Activated naive CD4-positive, alpha-beta T cell treated with anti-CD3 and anti-CD28 coated beads for 36 hours (primary cell): ENCODE data around the gene OPN1SW. TPM values are rescaled to one million over a fixed set of nuclear protein-coding genes. Genes with fewer than 3 reads are reported as not detected.

Experiments used
- CTCF ChIA-PET: fragments of 350-600 bp; sonication (Branson Sonifier 250); formaldehyde crosslinking; loops from one replicate; lab custom pipeline; 2021; ENCODE audit warnings: antibody characterized with exemption; lab: Charles Lee
- DNase-seq: peaks from one replicate; pipeline ENCODE4 v3.0.0-alpha.2; 2020
- H3K27ac Mint-ChIP-seq: one replicate; pipeline ENCODE4 v1.8.0; 2021; ENCODE audit warnings: mild to moderate bottlenecking, mixed read lengths
- H3K27me3 Mint-ChIP-seq: one replicate; pipeline ENCODE4 v1.8.0; 2021; ENCODE audit warnings: low read depth, mixed read lengths
- H3K36me3 Mint-ChIP-seq: one replicate; pipeline ENCODE4 v1.8.0; 2021; ENCODE audit warnings: low read depth, mixed read lengths
- H3K4me1 Mint-ChIP-seq: one replicate; pipeline ENCODE4 v1.8.0; 2021; ENCODE audit warnings: low read depth, mixed read lengths
- H3K4me3 Mint-ChIP-seq: one replicate; pipeline ENCODE4 v1.8.0; 2021; ENCODE audit warnings: mild to moderate bottlenecking, moderate library complexity, mixed read lengths
- H3K9me3 Mint-ChIP-seq: one replicate; pipeline ENCODE4 v1.8.0; 2021; ENCODE audit warnings: mixed read lengths
- intact Hi-C: fragments of 100-400 bp; cut with micrococcal nuclease; formaldehyde crosslinking; loops from one replicate; pipeline ENCODE4 v1.15.1; 2023
- total RNA-seq, 2 experiments: library from RNA; stranded (reverse); gene quantifications; one replicate each; pipeline ENCODE4 v1.2.3, GENCODE V29; 2021

OPN1SW gene
- total RNA-seq, 2 experiments from 2014 or later = not detected

DNA sequence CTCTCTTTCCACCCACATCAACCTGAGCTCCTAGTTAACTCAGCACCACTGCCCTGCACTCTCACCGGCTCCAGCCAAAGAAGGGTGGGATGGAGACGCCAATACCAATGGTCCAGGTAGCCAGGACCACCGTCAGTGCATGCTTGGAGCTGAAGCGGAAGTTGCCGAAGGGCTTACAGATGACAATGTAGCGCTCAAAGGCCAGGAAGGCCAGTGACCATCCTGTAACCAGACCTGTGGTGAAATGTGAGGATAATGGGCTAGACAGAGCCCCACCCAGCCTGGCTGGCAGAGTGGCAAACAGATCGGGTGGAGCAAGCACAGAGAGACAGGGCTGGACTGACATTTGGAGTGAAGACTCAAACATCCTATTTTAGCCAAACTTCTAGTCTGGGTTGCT lies 673 bp downstream of the OPN1SW start:
- H3K4me3 Mint-ChIP-seq = no peak overlapping the region
- intact Hi-C loops = no loop called here

GRCh38 chr7:128774029-128774689 lies 1.4 kb downstream of the OPN1SW start:
- no peaks in the 10 kb centered on the region for H3K27me3 Mint-ChIP-seq
- CTCF ChIA-PET = no interaction called here
- no peak overlapping the region for H3K27ac Mint-ChIP-seq
- H3K9me3 Mint-ChIP-seq = peaks cover 19% of the 10 kb centered on the region
- DNase-seq = no peak
- no peak overlapping the region for H3K4me3 Mint-ChIP-seq
- peaks cover 46% of the 10 kb centered on the region for H3K36me3 Mint-ChIP-seq
- intact Hi-C loops = no loop called here
- H3K4me1 Mint-ChIP-seq = peaks cover 20% of the 10 kb centered on the region

More for the DNA sequence above, 673 bp downstream of the OPN1SW start:
- CTCF ChIA-PET = interaction anchor here (0.5 kb wide), 1 partner anchor 401 kb away, joined by 3 read pairs; no protein-coding TSS in a partner anchor
- Mint-ChIP-seq H3K36me3 (peaks cover 40% of the 10 kb centered on the region), H3K27me3 (no peaks in the 10 kb centered on the region), H3K9me3 (peaks cover 19% of the 10 kb centered on the region), H3K27ac (no peak overlapping the region), H3K4me1 (peaks cover 20% of the 10 kb centered on the region)
- no peak for DNase-seq

- CTCF ChIA-PET = no interaction called here
- peaks cover 20% of the 10 kb centered on the region for H3K4me1 Mint-ChIP-seq
- H3K9me3 Mint-ChIP-seq = peaks cover 19% of the 10 kb centered on the region
- no peaks in the 10 kb centered on the region for H3K27me3 Mint-ChIP-seq
- no peak overlapping the region for H3K27ac Mint-ChIP-seq
- DNase-seq = no peak
- H3K4me3 Mint-ChIP-seq = no peak overlapping the region
- peaks cover 50% of the 10 kb centered on the region for H3K36me3 Mint-ChIP-seq
- intact Hi-C loops = no loop called here
Observed at GRCh38 chr7:128773604-128774003, 2.0 kb downstream of the OPN1SW start.

- CTCF ChIA-PET = interaction anchor here (0.6 kb wide), 1 partner anchor 250 kb away, joined by 3 read pairs; no protein-coding TSS in a partner anchor
- no peak overlapping the region for H3K27ac Mint-ChIP-seq
Observed at GRCh38 chr7:128770233-128770632, 5.4 kb downstream of the OPN1SW start.

DNA sequence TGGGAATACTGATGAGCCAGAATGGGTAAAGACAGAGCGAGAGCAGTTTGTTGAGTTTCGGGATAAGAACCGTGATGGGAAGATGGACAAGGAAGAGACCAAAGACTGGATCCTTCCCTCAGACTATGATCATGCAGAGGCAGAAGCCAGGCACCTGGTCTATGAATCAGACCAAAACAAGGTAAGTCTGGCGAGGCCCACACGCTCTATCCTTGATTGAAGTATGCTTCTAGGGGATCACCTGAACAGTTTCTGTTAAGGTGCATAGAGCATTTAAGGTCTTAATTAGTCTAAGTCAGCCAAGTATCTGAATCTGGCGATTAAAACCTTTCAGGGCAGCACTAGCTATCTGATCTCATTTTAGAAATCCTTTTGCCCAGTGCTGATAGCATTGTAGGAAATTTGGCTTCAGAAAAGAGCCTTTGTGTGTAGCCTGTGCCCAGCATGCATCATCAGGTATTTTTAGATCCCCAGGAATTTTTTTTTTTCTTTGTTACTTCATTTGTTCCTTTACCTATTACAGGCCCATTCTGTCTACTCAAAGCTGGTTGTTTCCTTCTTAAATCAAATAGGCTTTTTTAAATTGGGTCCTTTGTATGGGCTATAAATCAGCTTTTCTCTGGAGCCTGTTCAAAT lies 8.0 kb downstream of the OPN1SW start:
- Mint-ChIP-seq H3K4me3 (no peak overlapping the region), H3K36me3 (peaks cover 45% of the 10 kb centered on the region), H3K27ac (no peak overlapping the region), H3K27me3 (no peaks in the 10 kb centered on the region), H3K4me1 (no peaks in the 10 kb centered on the region), H3K9me3 (no peaks in the 10 kb centered on the region)
- CTCF ChIA-PET = interaction anchor here (0.6 to 0.9 kb wide), 2 partner anchors 9 to 95 kb away, joined by 3 read pairs; no protein-coding TSS in a partner anchor
- intact Hi-C loops = no loop called here
- DNase-seq = no peak

More at GRCh38 chr7:128770233-128770632, 5.4 kb downstream of the OPN1SW start:
- Mint-ChIP-seq H3K4me1 (no peaks in the 10 kb centered on the region), H3K4me3 (no peak overlapping the region), H3K27me3 (no peaks in the 10 kb centered on the region), H3K9me3 (no peaks in the 10 kb centered on the region), H3K36me3 (peaks cover 57% of the 10 kb centered on the region)
- intact Hi-C loops = no loop called here
- no peak for DNase-seq

- H3K36me3 Mint-ChIP-seq = peaks cover 30% of the 10 kb centered on the region
- no peak overlapping the region for H3K27ac Mint-ChIP-seq
- intact Hi-C loops = no loop called here
- H3K4me1 Mint-ChIP-seq = no peaks in the 10 kb centered on the region
- CTCF ChIA-PET = no interaction called here
- DNase-seq = no peak
- no peak overlapping the region for H3K4me3 Mint-ChIP-seq
- H3K9me3 Mint-ChIP-seq = no peaks in the 10 kb centered on the region
- H3K27me3 Mint-ChIP-seq = no peaks in the 10 kb centered on the region
Observed at GRCh38 chr7:128763541-128763940, 12.1 kb downstream of the OPN1SW start.

DNA sequence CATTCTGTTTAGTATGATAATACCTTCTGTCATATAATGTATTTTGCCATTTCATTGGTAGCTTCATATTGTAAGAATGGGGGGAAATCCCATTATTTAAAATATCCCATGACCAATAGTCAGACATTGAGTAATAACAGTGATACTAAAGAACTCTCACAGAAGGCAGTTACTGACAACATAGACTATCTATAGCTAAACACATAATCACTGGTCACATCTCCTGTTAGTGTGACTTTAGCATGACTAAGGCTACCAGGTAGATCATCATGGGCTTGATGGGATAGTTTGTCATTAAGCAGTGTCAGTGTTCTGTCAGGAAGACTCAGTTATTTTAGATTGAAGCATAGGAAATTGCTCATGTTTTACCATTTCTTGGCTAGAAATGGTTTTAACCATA lies 16.4 kb downstream of the OPN1SW start:
- no peaks in the 10 kb centered on the region for H3K27me3 Mint-ChIP-seq
- H3K4me1 Mint-ChIP-seq = peaks cover 4% of the 10 kb centered on the region
- H3K36me3 Mint-ChIP-seq = peaks cover 28% of the 10 kb centered on the region
- no peak overlapping the region for H3K27ac Mint-ChIP-seq
- intact Hi-C loops = no loop called here
- H3K9me3 Mint-ChIP-seq = no peaks in the 10 kb centered on the region
- CTCF ChIA-PET = interaction anchor here (0.6 kb wide), 1 partner anchor 408 kb away, joined by 3 read pairs; no protein-coding TSS in a partner anchor
- DNase-seq = no peak
- H3K4me3 Mint-ChIP-seq = no peak overlapping the region

GRCh38 chr7:128758553-128758952 lies 17.0 kb downstream of the OPN1SW start:
- Mint-ChIP-seq H3K36me3 (peaks cover 29% of the 10 kb centered on the region), H3K27ac (no peak overlapping the region), H3K9me3 (no peaks in the 10 kb centered on the region), H3K27me3 (no peaks in the 10 kb centered on the region), H3K4me3 (no peak overlapping the region), H3K4me1 (peaks cover 4% of the 10 kb centered on the region)
- CTCF ChIA-PET = no interaction called here
- intact Hi-C loops = no loop called here
- no peak for DNase-seq

DNA sequence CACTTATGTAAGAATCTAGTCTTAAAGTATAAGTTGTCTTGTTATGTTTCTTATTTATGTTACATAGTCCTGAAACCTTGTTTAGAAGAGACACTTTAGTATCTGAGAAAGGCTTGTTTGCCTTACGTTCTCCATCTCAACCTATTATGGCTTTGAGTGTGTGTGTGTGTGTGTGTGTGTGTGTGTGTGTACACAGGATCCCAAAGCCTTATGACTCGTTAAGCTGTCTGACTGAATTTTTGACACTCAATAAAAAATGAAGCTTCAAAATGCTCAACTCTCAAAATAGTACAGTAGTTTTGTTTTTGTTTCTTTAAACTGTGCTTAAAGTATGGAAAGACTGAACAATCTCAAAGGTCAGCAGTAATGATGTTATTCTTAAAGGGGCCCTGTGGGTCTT lies 18.4 kb downstream of the OPN1SW start:
- CTCF ChIA-PET = interaction anchor here (0.6 to 0.7 kb wide), 3 partner anchors 49 to 418 kb away, joined by 3 read pairs; no protein-coding TSS in a partner anchor

DNA sequence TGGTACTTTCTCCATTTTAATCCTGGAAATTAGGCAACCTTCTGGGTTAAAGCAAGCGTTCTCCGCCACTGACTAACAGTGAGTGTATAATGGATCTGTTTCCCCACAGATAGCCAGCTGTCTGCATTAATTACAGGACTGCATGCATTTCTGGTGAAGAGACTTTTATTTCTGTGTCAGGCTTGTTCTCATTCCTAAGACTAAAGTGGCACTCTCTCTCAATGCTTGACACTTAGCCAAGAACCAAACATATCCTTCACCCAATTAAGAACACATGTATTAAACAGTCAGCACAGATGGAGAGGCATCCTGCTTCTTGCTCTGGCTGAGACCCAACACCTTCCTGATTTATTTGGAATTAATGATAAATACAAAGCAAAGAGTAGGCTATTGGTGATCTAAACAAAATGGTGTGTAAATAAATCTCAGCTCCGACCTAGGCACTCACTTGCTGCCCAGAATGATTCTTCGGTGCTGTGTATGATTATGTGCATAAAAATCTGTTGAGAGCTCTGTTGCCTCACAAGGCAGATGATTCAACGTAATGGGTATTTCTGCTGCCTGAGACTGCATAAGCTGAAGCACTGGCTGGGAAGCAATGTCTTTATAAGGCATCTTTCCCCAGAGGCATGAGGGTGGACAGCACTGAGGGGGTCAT lies 19.6 kb downstream of the OPN1SW start:
- Mint-ChIP-seq H3K27me3 (no peaks in the 10 kb centered on the region), H3K9me3 (no peaks in the 10 kb centered on the region), H3K4me3 (no peak overlapping the region), H3K36me3 (peaks cover 21% of the 10 kb centered on the region), H3K4me1 (peaks cover 4% of the 10 kb centered on the region), H3K27ac (no peak overlapping the region)
- intact Hi-C loops = no loop called here
- no peak for DNase-seq
- CTCF ChIA-PET = interaction anchor here (0.7 kb wide), 1 partner anchor 275 kb away, joined by 3 read pairs; no protein-coding TSS in a partner anchor

More for the DNA sequence above, 18.4 kb downstream of the OPN1SW start:
- H3K36me3 Mint-ChIP-seq = peaks cover 29% of the 10 kb centered on the region
- no peaks in the 10 kb centered on the region for H3K9me3 Mint-ChIP-seq
- H3K4me3 Mint-ChIP-seq = no peak overlapping the region
- no peak for DNase-seq
- H3K27ac Mint-ChIP-seq = no peak overlapping the region
- intact Hi-C loops = no loop called here
- H3K4me1 Mint-ChIP-seq = peaks cover 4% of the 10 kb centered on the region
- H3K27me3 Mint-ChIP-seq = no peaks in the 10 kb centered on the region

DNA sequence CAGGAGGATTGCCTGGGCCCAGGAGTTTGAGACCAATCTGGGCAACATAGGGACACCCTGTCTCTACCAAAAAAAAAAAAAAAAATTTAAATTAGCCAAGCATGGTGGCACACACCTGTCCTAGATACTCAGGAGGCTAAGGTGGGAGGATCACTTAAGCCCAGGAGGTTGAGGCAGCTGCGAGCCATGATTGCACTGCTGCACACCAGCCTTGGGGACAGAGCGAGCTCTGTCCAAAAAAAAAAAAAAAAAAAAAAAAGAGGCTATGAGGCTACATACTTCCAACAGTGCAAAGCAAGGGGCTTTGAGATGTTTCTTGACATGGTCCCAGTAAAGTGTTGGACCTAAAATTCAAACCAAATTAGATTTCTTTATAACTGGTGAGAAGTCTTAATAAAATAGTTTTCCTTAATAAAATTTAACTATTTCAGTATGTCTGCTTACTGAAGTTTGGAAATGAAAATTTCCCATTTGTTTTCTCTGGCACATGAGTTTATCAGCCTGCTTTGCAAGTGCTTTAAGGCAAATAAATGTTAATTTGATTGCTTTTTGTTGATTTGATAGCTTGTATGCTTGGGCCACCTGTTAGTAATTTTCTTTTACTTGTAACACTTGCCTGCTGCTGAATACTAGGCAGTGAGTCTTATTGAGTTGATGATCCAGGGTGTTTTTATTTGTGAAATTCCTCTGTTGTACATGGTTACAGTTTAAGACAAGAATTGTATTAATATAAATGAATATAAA lies 20.3 kb downstream of the OPN1SW start:
- no peaks in the 10 kb centered on the region for H3K27me3 Mint-ChIP-seq

GRCh38 chr7:128752251-128752650 lies 23.3 kb downstream of the OPN1SW start:
- CTCF ChIA-PET = interaction anchor here (0.5 kb wide), 1 partner anchor 278 kb away, joined by 3 read pairs; no protein-coding TSS in a partner anchor
- no peaks in the 10 kb centered on the region for H3K27me3 Mint-ChIP-seq
- intact Hi-C loops = no loop called here
- no peak for DNase-seq
- H3K36me3 Mint-ChIP-seq = peaks cover 31% of the 10 kb centered on the region
- H3K4me3 Mint-ChIP-seq = no peak overlapping the region
- H3K4me1 Mint-ChIP-seq = peaks cover 7% of the 10 kb centered on the region
- no peak overlapping the region for H3K27ac Mint-ChIP-seq
- H3K9me3 Mint-ChIP-seq = no peaks in the 10 kb centered on the region

More for the DNA sequence above, 20.3 kb downstream of the OPN1SW start:
- CTCF ChIA-PET = no interaction called here
- no peak for DNase-seq
- intact Hi-C loops = no loop called here
- Mint-ChIP-seq H3K4me3 (no peak overlapping the region), H3K27ac (no peak overlapping the region), H3K36me3 (peaks cover 24% of the 10 kb centered on the region), H3K4me1 (peaks cover 4% of the 10 kb centered on the region), H3K9me3 (no peaks in the 10 kb centered on the region)
